Dermis blood vessel endothelial cell (primary cell): ENCODE measurements around the gene EVA1A. TPM values are rescaled to one million over a fixed set of nuclear protein-coding genes. Genes with fewer than 3 reads are reported as not detected.
"Not testable (repeated sequence)": the region's sequence is repeated elsewhere in the genome, so short reads cannot be mapped to it uniquely, and the experiment has no call there.

Experiments used
- DNase-seq: peaks from one replicate; pipeline ENCODE4 v3.0.0; 2010
- total RNA-seq: library from RNA; depleted of rRNA; stranded (reverse); fragments of >200 nt; gene quantifications from 2 replicates; pipeline ENCODE4 v1.2.3, GENCODE V29; 2014

The EVA1A gene
- total RNA-seq, 1 donor from 2014 or later = 90.5 TPM

DNA sequence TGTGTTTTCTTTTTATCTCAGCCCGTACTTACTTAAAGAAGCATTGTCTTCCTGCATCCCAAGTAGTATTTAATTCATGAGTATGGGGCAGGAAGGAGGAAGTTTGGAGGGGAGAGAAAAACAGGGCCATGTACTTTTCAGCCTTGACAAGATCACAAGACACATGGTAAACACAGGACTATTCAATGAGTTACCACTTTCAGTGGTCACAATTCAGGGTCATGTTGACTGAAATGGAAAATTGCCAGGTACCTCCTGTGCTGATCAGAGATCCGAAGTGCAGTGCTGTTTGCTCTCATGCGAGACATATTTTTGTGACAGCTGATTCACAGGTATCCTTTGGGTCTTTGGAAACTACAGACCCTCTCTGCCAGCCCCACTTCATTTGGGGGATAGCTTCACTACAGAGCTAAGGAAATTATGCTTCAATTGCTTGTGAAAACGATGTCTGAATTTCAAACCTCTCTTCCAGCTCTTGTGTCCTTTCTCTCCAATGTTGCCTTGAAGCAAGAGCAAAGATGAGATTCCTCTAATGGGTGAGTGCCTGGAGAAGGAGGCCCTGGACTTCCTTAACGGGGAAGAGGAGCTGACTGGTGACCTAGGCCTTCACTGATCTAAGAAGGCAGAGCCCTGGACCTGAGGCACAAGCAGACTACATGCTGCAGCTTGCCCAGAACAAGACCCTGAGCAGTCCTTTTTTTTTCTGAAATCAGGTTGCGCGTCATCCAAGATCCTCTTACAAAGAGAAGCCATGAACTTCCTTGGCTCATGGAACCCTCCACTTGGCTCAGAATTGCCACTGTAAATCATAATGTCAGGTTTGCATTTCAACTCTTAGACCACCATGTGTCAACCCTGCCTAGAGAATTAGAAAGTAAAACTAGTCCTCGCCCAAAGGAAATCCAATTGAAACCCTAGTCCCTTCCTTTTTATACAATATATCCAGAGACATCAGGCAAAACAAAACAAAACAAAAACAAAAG, 44.1 kb downstream of the EVA1A start:
- DNase-seq = peak; percentile 40

- no peak for DNase-seq
Measured at GRCh38 chr2:75515584-75516368, 45.0 kb downstream of the EVA1A start.

DNA sequence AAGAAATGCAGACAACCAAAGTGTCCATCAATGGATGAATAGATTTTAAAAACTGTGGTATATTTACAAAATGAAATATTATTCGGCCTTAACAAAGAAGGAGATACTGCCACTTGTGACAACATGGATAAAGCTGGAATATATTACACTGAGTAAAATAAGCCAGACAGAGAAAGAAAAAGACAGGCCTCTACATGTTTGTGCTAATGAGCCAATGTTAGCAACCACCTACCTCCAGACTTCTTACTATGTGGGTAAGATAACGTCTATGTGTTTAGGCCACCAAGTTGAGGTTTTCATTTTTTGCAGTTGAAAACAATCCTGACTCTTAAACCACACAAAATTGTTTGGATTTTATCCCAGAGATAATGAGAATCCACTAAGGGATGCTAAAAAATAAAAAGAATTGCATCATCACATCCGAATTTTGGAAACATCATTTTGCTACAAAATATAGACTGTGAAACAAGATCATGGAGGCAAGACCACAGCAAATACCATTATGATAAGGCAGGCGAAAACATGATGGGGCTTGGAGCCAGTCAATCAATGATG, 47.0 kb downstream of the EVA1A start:
- no peak for DNase-seq

DNA sequence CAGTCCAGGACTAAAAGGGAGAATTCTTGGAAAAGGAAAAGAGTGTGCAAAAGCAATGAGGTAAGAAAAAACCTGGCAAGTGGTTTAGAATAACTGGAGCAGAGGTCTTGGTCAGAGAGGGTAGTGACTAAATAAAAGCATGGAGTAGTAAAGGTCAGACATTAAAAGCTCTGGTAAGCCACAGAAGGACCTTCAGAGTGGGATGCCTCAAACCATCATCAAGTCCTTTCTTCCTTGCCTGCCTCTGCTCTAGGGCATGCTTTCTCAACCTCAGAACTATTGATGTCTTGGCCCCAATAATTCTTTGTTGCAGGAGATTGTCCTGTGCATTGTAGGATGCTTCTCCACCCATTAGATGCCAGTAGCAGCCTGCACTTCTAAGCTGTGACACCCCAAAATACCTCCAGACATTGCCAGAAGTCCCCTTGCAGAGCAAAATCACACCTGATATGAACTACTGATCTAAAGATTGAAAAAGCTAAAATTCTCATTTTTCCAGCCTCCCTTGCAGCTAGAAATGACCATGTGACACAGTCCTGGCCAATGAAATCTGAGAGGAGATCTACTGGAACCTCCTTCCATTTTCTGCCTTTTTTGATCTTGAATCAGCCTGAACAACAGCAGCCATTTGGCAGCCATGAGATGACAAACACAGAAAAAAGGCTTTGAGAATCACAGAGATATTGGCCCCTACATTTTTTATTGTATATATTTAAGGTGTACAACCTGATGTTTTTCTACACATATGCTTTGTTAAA, 48.1 kb downstream of the EVA1A start:
- DNase-seq = no peak

- DNase-seq = peak; percentile 62
Measured at GRCh38 chr2:75506101-75506697, 54.5 kb downstream of the EVA1A start.

GRCh38 chr2:75505012-75505411, 55.7 kb downstream of the EVA1A start:
- DNase-seq = no peak

DNA sequence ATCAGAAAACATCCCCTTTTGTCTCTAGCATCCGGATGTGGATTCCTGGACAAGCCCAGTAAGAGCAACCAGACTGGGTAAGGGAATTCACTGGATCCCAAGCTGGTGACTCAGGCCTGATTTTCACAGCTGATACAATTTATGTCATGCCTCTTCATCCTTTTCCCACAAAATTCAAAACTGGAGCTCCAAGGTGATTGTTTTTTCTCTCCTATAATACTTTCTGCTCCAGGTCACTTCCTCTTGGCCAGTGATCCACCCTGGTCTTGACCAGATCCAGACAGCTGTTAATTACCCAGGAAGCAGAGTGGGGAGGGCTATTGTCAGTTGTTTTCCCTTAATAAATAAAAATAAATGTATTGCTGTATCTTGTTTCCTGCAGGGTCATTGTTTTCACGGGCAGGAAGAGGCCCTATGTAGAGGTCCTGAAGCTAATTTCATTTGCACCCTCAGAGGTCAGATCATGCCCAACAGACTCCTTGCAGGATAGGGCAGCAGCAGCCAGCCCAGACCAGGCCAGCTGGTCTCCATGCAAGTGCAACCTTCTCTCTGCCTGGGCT, 57.6 kb downstream of the EVA1A start:
- DNase-seq = peak; percentile 97

GRCh38 chr2:75500633-75501032, 60.1 kb downstream of the EVA1A start:
- peak; percentile 77 for DNase-seq

DNA sequence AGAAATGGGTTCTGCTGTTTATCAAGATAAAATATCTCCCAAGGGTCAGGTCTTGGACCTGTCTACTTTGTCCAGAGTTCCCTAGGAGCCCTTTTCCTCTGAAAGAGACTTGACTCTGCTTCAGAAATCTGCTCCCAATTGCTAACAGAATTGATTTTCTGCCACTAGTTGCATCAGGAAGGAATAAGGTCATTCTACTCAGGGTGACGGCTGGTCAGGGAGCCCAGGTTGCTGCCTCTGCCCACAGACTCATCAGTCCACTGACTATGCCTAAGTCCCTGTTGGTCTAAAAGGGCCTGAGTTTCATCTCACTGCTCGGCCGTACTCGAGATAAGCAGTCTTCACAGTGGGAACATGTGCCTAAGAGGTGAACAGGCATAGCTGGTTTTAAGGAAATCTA, 61.2 kb downstream of the EVA1A start:
- no peak for DNase-seq

- no peak for DNase-seq
Measured at GRCh38 chr2:75498907-75499306, 61.8 kb downstream of the EVA1A start.

DNA sequence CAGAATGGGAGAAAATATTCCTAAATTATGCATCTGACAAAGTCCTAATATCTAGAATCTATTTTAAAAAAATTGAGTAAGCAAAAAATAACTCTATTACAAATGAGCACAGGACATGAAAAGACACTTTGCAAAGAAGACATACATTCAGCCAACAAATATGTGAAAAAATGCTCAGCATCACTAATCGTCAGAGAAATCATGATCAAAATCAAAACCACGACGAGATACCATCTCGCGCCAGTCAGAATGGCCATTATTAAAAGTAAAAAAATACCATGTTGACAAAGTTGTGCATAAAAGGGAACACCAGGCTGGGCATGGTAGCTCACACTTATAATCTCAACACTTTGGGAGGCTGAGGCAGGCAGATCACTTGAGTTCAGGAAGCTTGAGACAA, 63.5 kb downstream of the EVA1A start:
- DNase-seq = no peak

DNA sequence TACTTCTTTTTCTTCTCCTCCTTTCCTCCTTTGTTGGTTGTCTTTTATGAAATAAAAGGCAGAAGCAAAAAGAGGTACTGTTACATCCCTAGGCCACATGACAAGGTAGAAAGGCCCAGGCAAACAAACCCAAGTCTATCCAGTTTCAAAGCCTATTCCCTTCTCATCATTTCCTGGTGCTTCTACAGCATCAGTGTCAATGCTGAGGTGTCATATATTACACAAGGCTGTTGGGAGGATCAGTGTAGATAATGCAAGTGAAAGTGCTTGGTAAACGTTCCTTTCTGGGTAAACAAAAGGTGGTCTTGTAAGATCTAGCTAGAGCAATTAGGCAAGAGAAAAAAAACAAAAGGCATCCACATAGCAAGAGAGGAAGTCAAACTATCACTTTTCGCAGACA, 64.9 kb downstream of the EVA1A start:
- DNase-seq = no peak

- no peak for DNase-seq
Measured at GRCh38 chr2:75494137-75494769, 66.5 kb downstream of the EVA1A start.

DNA sequence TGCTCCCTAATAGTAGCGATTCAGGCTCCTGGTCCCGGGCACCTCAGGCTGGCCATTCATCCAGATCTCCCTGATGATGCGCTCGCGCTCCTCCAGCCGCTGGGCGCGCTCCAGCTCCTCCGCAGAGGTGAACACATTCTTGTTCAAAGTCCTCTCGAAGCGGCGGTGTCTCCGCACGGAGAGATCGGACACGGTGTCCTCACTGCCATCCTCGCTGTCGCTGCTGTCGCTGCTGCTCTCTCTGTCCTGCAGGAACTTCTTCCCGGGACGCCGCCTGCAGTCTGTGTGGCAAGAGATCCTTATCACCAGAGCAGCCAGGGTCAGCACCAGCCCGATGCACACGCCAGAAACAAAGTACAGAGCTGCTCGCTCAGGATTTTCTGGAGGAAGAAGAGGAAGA, 67.5 kb downstream of the EVA1A start:
- DNase-seq = no peak

GRCh38 chr2:75491129-75491753, 69.5 kb downstream of the EVA1A start:
- no peak for DNase-seq

DNA sequence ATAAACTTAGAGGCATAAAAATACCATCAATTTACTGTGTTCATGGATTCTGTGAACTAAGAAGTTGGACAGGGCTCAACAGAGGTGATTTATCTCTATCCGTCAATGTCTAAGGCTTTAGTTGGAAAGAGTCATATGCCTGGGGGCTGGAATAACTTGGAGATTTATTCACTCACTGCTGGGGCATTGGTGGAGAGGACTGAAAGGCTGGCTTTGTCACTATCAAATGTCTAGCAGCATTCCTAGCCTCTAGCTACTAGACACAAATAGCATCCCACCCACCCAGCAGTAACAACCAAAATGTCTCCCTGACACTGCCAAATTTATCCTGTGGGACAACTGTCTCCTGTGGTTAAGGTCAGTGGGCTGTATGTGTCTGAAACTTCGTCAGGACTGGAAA, 71.0 kb downstream of the EVA1A start:
- DNase-seq = no peak

DNA sequence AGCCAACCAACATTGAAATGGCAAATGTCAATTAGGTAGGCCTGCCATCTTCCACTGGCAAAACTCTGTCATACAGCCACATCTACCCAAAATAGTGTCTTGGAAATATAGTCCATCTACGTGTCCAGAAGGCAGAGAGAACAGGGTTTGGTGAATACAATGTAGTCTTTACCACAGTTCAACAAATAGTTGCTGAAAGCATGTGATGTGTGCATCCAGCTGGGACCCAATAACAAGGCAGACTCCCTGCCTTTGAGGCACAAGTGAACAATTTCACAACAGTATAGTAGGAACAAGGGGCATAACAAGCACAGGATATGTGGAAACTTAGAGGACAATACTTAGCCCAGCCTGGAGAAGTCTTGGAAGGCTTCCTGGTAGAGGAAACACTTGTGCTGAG, 72.6 kb downstream of the EVA1A start:
- no peak for DNase-seq

- not testable (repeated sequence) for DNase-seq
Measured at GRCh38 chr2:75486735-75487134, 74.0 kb downstream of the EVA1A start.

DNA sequence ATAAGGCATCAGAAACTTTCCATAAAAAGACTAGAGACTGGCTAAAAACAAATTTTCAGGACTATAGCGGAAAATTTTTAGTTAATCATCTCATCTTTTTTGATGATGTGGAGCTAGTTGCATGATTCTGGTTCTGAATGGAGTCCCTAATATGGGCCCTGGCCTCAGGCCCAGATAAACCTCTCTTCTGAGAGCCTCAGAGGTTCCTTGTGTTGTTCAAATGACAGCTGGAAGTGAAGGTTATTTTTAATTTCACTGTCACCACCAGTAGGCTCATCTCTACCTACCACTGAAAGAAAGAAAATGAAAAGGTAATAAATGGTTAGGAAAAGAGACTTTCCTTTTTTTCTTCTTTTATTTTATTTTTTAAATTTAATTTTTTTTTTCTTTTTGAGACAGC, 75.9 kb downstream of the EVA1A start:
- DNase-seq = no peak

GRCh38 chr2:75483878-75484277, 76.9 kb downstream of the EVA1A start:
- DNase-seq = no peak

DNA sequence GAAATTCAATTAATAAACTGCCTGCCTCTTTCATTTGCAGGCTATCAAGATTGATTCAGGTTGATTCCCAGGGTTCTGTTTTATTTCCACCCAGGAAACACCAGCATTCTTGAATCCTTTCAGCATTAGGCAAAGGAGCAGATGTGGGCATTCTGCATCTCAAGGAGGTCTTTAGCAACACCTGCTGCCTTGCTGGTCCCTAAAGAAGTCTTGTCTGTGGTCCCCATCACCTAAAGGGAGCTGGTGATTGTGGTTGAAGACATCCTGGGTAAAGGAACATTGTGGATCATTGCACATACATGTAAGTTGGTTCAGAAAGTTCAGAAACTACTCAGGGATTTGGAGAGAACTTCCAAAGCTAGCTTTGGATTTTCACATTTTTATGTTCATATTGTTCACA, 78.3 kb downstream of the EVA1A start:
- DNase-seq = no peak
